GM19468 (cell line): ENCODE results near the gene PEX10.

ENCODE experiments used
- ATAC-seq: cut with Tn5 transposase; IDR thresholded peaks from one replicate; pipeline ENCODE4 v1.9.1; 2021; ENCODE audit warnings: mild to moderate bottlenecking, moderate library complexity, moderate number of reproducible peaks; ENCODE audit not compliant: unreplicated experiment; ENCODE audit errors: extremely low read depth

Gene PEX10

GRCh38 chr1:2378441-2378851 lies 33.9 kb downstream of the PEX10 start:
- ATAC-seq = no peak

- no peak for ATAC-seq
Observed at GRCh38 chr1:2377751-2378440, 34.5 kb downstream of the PEX10 start.

DNA sequence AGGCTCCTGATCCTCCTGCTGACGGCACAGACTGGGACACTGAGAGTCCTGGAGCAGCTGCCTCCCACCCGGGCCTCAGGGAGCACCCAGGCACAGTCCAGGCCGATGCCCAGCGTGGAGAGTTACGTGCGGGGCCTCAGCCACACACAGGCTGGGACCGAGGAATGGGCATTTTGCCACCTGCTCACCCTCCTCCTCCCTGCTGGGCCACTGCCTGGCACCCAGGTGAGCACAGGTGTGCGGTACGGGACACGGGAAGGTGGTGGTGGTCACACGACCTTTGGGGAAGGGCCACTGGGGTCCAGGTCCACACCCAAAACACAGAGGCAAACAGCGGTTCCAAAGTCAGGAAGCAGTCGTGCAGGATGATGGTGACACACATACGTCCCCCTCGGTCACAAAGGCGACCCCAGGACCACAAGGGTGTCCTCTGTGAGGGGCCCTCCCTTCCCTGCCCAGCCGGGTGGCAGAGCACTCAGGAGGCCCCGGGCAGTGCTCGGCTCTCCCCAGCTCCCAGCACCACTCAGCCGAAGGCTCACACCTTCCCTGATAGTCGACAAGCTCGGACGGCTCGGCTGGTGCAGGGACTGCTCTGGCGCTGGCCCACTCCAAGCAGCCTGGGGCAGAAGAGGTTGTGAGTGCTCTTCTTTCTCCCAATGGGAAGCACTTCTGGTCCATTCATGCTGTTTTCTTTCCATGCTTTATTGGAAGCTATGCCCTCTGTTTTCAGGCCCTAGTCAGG lies 35.3 kb downstream of the PEX10 start:
- ATAC-seq = no peak

DNA sequence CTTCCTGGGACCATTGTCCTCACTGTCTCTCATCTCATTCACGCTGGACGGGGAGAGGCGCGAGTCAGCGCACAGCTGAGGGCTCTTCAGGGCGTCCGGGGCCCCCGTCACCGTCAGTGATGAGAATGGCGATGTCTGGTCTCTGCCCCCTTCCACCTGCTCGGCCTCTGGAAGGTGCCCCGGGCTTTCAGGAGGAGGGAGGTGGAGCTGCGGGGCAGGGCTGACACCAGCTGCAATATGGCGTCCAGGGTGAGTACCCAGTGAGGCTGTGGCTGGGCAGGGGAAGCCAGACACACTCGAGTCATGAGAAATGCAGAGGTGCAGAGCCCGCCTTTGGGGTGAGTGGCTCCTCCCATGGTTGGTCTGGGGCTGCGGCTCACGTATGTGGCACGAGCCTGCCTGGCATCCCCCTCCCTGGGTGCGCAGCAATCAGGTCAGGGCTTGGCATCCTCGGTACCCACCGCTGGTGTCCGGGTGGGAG lies 36.1 kb downstream of the PEX10 start:
- ATAC-seq = no peak

DNA sequence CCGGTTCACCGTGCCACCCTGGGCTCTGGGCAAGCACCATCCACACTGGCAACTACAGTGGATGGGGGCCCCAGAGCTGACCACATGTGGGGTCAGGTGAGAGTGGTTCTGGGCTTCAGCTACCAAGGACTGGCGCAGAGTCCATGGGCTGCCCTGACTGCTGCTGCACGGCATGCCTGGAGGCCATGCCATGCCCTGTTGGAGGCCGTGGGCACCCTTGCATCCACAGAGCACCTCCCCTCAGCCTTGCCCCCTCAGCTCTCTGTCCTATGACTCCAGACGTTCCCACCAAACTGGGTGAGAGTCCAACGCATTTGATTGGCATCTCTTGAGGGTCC lies 36.5 kb downstream of the PEX10 start:
- ATAC-seq = no peak

GRCh38 chr1:2375246-2375922 lies 37.0 kb downstream of the PEX10 start:
- ATAC-seq = no peak

DNA sequence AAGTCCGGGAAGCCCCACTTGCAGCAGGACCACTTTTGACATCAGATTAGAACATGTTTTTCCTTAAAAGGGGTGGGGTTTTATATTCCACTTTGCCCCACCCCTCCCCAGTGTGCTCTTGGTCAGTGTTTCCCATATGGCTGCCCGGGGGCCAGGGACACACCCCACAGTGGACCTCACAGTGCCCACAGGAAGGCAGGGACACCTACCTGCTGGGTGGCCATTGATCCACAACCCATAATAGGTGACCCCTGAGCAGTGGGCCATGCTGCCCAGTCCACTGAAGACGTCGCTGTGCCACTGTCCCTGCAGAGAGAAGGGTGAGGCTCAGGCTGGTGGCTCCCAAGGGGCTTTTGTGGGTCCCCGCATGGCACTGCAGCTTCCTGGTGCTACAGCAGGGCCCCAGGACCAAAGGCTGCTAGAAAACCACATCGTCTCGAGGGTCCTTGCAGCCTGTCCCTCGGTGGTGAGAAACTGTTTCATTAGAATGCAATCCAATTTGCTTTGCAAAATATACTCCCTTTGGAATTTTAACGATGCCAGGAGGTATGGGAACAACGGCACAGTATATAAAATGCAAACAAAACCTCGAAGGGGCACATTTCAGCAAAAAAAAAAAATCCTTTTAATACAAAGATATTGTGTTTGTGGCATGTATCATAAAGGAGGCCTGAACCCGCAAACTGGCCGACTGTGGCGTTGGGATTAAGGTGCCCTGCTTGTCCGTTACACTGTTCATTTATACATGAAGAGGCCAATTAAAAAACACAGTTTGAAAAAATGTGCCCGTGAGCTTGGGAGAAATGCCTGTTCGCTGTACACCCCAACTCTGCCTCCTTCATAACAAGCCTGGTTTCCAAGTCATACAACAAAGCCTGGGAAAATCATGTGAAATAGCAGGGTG lies 37.9 kb downstream of the PEX10 start:
- ATAC-seq = no peak

GRCh38 chr1:2373551-2374251 lies 38.7 kb downstream of the PEX10 start:
- ATAC-seq = no peak

- ATAC-seq = no peak
Observed at GRCh38 chr1:2372551-2373490, 39.5 kb downstream of the PEX10 start.

DNA sequence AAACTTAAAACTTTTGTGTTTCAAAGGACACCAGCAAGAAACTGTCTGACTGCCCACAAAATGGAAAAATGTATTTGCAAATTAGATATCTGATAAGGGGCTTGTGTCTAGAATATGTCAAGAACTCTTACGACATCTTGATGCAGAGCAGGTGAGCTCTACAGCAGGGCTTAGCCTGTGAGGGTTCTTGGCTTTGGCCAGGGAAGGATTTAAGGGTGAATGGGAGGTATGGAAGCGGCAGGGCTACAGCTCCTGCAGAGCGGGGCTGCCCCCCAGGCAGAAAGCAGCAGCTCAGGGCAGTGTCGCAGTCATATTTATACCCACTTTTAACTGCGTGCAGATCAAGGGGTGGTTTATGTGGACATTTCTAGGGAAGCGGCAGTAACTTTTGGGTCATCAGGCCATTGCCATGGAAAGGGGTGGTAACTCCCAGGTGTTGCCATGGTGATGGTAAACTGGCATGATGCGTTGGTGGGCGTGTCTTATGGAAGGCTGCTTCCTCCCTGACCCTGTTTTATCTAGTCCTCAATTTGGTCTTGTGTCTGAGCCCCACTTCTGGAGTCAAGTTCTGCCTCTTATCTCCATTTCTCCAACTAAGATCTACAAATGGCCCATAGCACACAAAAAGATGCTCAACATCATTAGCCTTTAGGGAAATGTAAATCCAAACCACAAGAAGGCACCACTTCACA lies 44.2 kb downstream of the PEX10 start:
- no peak for ATAC-seq

DNA sequence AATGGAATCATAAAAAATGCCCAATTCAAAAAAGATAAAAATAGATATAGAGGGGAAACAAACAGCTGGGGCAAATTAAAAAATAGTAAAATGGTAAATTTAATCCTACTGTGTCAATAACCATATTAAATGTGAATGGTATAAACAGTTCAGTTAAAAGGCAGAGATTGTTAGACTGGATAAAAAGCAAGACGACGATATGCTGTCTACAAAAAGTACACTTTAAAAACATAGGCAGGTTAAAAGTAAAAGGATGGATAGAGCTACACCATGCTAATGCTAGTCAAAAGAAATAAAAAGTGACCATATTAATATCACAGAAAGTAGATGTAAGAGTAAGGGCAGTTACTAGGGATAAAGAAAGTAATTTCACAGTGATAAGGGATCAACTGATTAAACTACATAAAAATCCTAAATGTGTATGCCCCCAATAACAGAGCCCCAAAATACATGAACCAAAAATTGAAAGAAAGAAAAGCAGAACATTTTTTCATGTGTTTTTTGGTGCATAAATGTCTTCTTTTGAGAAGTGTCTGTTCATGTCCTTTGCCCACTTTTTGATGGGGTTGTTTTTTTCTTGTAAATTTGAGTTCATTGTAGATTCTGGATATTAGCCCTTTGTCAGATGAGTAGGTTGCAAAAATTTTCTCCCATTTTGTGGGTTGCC lies 48.4 kb downstream of the PEX10 start:
- no peak for ATAC-seq

DNA sequence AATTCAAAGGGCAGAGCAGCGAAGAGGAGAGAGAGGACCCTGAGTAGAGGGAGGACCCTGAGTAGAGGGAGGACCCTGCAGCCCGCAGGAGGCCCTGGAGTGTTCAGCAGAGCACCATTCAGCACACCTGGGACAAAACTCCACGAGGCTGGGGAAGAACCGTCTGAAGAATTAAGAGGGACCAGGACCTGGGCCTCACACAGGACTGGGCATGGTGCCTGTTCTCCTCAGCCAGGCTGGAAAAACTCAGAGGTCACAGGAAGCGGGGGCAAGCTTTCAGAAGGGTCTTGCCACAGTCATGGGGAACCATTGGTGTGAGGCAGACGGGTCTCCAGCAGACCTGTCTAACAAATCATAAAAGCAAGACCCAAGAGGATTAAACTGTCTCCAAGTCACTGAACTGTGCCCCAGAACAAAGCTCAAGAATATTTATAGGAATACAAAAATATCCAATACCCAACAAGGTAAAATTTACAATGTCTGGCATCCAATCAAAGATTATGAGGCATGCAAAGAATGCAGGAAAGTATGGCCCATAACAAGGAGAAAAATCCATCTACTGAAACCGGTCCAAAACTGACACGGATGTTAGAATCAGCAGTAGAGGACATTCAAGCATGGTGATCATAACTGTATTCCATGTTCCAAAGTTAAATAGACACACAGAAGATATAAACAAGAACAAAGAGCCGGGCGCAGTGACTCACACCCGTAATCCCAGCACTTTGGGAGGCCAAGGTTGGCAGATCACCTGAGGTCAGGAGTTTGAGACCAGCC lies 51.6 kb downstream of the PEX10 start:
- no peak for ATAC-seq

GRCh38 chr1:2358651-2359640 lies 53.4 kb downstream of the PEX10 start:
- ATAC-seq = no peak

DNA sequence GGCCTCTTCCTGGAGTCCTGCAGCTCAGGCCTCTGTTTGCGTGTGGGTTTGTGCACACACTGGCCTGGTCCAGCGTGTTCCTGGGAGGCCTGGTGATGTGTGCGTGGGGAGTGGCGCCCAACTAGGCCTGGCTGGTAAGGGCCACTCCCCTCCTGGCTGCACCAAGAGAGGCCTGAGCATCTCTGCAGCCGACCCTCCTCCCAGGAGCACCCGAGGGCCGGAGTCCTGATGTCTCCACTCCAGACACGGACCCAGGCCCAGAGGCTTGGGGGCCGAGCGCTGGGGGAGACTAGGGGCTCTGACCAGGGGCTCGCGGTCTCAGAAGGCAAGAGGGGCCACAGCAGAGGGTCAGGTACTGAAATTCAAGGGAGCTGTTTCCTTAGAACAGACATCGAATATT lies 54.3 kb downstream of the PEX10 start:
- no peak for ATAC-seq
